Upper lobe of right lung (tissue), 1 donor: ENCODE measurements around the gene ANXA2R. TPM values are rescaled to one million over a fixed set of nuclear protein-coding genes. Genes with fewer than 3 reads are reported as not detected.
"Not testable (repeated sequence)": the region's sequence is repeated elsewhere in the genome, so short reads cannot be mapped to it uniquely, and the experiment has no call there.

Experiments
- ATAC-seq: fragments of 200-7000 bp; cut with Tn5 transposase; one replicate; pipeline ENCODE4 v1.9.1; 2020; ENCODE audit warnings: mild to moderate bottlenecking, moderate library complexity
- DNase-seq: peaks from one replicate; pipeline ENCODE4 v3.0.0-alpha.2; 2020
- H3K27ac ChIP-seq: fragments of 200-600 bp; one replicate; pipeline ENCODE4 v1.8.0; 2022
- H3K27me3 ChIP-seq: fragments of 200-600 bp; one replicate; pipeline ENCODE4 v1.8.0; 2022; ENCODE audit warnings: mild to moderate bottlenecking
- H3K36me3 ChIP-seq: fragments of 200-600 bp; one replicate; pipeline ENCODE4 v1.8.0; 2022
- H3K4me1 ChIP-seq: fragments of 200-600 bp; one replicate; pipeline ENCODE4 v1.8.0; 2022
- H3K4me3 ChIP-seq: fragments of 200-600 bp; one replicate; pipeline ENCODE4 v1.8.0; 2022; ENCODE audit warnings: mild to moderate bottlenecking
- H3K9me3 ChIP-seq: fragments of 200-600 bp; one replicate; pipeline ENCODE4 v1.8.0; 2022
- intact Hi-C: fragments of 100-400 bp; cut with DNase I; formaldehyde crosslinking; loops from one replicate; pipeline ENCODE4 v1.11.0; 2022
- long read RNA-seq: library from polyadenylated mRNA; unstranded; transcript quantifications from one replicate; pipeline ENCODE4 v2.0.0, GENCODE V29; 2021
- total RNA-seq: library from RNA; stranded (reverse); fragmentation: NEBNext Ultra II Directional; extraction: Animal tissue kit (Norgen Biotek cat#: 25700); gene quantifications from one replicate; pipeline ENCODE4 v1.2.1, GENCODE V29; 2021
- TF ChIP-seq, protein P1 (sequence below): fragments of 200-600 bp; IDR thresholded peaks from one replicate; pipeline ENCODE4 v1.8.0; 2022; ENCODE audit warnings: antibody characterized with exemption
- donor health status: DM: no; HTN: yes; CAD: no; lungs with severe emphysema.

Gene ANXA2R, protein sequence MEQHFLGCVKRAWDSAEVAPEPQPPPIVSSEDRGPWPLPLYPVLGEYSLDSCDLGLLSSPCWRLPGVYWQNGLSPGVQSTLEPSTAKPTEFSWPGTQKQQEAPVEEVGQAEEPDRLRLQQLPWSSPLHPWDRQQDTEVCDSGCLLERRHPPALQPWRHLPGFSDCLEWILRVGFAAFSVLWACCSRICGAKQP
- total RNA-seq = 4.8 TPM
- long read RNA-seq, partial matches to known transcripts = 1 of 2 reads
- long read RNA-seq, other reads (novel, unspliced or antisense) = 0 of 2 reads

- DNase-seq (peak; percentile 89), ATAC-seq (peak; percentile 76)
- Histone ChIP-seq H3K9me3 (no peaks in the 10 kb centered on the region), H3K4me1 (no peaks in the 10 kb centered on the region), H3K36me3 (no peaks in the 10 kb centered on the region), H3K4me3 (peak within 1 kb of the TSS; percentile 73), H3K27ac (peak within 1 kb of the TSS; percentile 100), H3K27me3 (peaks cover 12% of the 10 kb centered on the region)
- TF ChIP-seq, protein P1, sequence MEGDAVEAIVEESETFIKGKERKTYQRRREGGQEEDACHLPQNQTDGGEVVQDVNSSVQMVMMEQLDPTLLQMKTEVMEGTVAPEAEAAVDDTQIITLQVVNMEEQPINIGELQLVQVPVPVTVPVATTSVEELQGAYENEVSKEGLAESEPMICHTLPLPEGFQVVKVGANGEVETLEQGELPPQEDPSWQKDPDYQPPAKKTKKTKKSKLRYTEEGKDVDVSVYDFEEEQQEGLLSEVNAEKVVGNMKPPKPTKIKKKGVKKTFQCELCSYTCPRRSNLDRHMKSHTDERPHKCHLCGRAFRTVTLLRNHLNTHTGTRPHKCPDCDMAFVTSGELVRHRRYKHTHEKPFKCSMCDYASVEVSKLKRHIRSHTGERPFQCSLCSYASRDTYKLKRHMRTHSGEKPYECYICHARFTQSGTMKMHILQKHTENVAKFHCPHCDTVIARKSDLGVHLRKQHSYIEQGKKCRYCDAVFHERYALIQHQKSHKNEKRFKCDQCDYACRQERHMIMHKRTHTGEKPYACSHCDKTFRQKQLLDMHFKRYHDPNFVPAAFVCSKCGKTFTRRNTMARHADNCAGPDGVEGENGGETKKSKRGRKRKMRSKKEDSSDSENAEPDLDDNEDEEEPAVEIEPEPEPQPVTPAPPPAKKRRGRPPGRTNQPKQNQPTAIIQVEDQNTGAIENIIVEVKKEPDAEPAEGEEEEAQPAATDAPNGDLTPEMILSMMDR = peak; percentile 80
- intact Hi-C loops = no loop called here
Observed at GRCh38 chr5:43040287-43041098, at the start of gene ANXA2R. ANXA2R (minus strand) TSS chr5:43040319; CDS start chr5:43040046, 273 bp downstream.

DNA sequence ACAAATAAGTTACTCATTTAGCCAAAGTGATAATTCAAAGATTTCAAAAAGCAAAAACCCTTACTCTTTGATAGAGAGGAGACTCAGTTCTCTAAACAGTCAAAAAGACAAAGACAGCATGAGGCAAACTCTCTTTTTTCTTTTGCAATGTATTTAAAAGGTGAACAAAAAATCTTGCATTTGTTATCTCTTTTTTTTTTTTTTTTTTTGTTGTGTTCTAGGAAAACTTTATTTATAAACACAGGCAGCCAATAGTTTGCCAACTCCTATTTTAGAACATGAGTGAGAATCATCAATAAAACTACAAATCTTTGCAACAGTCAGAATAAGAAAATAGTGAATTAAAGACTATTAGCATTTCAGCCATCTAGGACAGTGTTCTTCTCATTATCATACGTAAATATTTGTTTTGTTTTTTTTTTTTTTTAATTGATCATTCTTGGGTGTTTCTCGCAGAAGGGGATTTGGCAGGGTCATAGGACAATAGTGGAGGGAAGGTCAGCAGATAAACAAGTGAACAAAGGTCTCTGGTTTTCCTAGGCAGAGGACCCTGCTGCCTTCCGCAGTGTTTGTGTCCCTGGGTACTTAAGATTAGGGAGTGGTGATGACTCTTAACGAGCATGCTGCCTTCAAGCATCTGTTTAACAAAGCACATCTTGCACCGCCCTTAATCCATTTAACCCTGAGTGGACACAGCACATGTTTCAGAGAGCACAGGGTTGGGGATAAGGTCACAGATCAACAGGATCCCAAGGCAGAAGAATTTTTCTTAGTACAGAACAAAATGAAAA, 46.2 kb upstream of the ANXA2R start:
- not testable (repeated sequence) for DNase-seq
- peaks cover 16% of the 10 kb centered on the region for H3K36me3 ChIP-seq

DNA sequence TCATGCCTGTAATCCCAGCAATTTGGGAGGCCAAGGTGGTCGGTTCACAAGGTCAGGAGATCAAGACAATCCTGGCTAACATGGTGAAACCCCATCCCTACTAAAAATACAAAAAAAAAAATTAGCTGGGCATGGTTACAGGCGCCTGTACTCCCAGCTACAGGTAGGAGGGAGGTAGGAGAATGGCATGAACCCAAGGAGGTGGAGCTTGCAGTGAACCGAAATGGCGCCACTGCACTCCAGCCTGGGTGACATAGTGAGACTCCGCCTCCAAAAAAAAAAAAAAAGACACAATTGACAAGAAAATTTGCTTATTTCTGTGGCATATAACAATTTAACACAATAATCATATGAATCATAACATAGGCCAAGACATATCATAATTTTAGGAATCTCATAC, 45.3 kb upstream of the ANXA2R start:
- no peak overlapping the region for H3K27ac ChIP-seq
- no peaks in the 10 kb centered on the region for H3K4me1 ChIP-seq
- no peaks in the 10 kb centered on the region for H3K9me3 ChIP-seq
- no peak overlapping the region for H3K4me3 ChIP-seq
- H3K36me3 ChIP-seq = peaks cover 20% of the 10 kb centered on the region
- no peak for ATAC-seq
- TF ChIP-seq, protein P1 = no peak
- H3K27me3 ChIP-seq = no peaks in the 10 kb centered on the region
- no peak for DNase-seq
- intact Hi-C loops = no loop called here

More for the DNA sequence above, 46.2 kb upstream of the ANXA2R start:
- ATAC-seq, H3K27me3 ChIP-seq, H3K27ac ChIP-seq, H3K4me3 ChIP-seq, H3K9me3 ChIP-seq, intact Hi-C loops, H3K4me1 ChIP-seq: not testable (repeated sequence)

DNA sequence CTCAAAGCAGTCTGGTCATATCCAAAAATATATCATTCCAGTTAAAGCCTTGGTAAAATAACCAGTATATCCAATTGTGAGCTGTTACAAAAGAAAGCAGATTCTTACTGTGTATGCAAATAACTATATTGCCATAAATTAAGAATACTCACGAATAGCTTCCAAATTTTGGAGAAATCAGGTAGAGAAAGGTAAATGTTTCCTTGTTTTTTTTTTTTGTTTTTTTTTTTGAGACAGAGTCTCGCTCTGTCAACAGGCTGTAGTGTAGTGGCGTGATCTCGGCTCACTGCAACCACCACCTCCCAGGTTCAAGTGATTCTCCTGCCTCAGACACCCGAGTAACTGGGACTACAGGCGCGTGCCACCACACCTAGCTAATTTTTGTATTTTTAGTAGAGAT, 44.3 kb upstream of the ANXA2R start:
- H3K27me3 ChIP-seq, H3K27ac ChIP-seq, H3K4me1 ChIP-seq, ATAC-seq, H3K9me3 ChIP-seq, H3K4me3 ChIP-seq, intact Hi-C loops, DNase-seq: not testable (repeated sequence)
- peaks cover 29% of the 10 kb centered on the region for H3K36me3 ChIP-seq

GRCh38 chr5:43081345-43081744, 41.2 kb upstream of the ANXA2R start:
- H3K9me3 ChIP-seq, H3K27ac ChIP-seq, DNase-seq, intact Hi-C loops, ATAC-seq, H3K4me3 ChIP-seq, H3K27me3 ChIP-seq, H3K4me1 ChIP-seq: not testable (repeated sequence)
- H3K36me3 ChIP-seq = peaks cover 29% of the 10 kb centered on the region

DNA sequence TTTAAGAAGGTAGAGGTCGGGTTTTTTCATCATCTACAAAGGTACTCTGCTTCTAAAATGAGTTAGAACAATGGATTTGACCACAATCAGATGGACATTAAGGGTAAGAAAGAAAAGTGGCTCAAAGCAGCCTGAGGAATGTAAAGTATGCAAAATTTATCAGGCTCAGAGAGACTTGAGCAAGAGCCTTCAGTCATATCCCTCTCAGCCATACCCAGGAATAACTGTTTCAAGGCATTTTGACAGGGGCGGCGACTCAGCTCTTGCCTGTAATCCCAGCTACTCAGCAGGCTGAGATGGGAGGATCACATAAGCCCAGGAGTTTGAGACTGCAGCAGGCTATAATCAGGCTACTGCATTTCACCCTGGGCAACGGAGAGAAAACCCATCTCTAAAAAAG, 38.8 kb upstream of the ANXA2R start:
- TF ChIP-seq, protein P1 = no peak
- Histone ChIP-seq H3K36me3 (peaks cover 25% of the 10 kb centered on the region), H3K4me3 (no peak overlapping the region), H3K9me3 (no peaks in the 10 kb centered on the region), H3K4me1 (no peaks in the 10 kb centered on the region), H3K27ac (no peak overlapping the region), H3K27me3 (no peaks in the 10 kb centered on the region)
- intact Hi-C loops = no loop called here
- DNase-seq (no peak), ATAC-seq (peak; percentile 69)

DNA sequence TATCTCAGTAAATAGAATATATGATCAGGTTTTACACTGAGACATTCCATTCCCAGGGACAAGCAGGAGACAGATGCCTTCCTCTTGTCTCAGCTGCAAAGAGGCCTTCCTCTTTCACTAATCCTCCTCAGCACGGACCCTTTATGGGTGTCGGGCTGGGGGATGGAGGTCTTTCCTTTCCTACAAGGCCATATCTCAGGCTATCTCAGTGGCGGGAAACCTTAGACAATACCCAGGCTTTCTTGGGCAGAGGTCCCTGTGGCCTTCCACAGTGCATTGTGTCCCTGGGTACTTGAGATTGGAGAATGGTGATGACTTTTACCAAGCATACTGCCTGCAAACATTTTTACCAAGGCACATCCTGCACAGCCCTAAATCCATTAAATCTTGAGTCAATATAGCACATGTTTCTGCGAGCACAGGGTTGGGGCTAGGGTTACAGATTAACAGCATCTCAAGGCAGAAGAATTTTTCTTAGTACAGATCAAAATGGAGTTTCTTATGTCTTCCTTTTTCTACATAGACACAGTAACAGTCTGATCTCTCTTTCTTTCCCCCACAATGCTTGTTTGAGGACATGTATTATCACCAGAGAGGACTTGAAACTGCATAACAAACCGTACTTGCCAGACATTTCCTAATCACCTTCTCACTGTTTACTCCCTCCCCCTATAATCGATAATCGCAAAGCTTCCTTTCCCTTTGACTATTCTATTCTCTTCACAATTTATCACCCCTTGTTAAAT, 37.5 kb upstream of the ANXA2R start:
- ATAC-seq, H3K9me3 ChIP-seq, intact Hi-C loops, DNase-seq, H3K4me1 ChIP-seq, H3K4me3 ChIP-seq, H3K27ac ChIP-seq, H3K27me3 ChIP-seq: not testable (repeated sequence)
- peaks cover 23% of the 10 kb centered on the region for H3K36me3 ChIP-seq
